Panc1 (cell line): Measurements from ENCODE around the gene PLRG1.

ENCODE experiments used
- POLR2AphosphoS5 ChIP-seq: IDR thresholded peaks from 2 replicates; pipeline ENCODE4 v1.6.1; 2012; ENCODE audit warnings: mild to moderate bottlenecking, low read depth, low read length, moderate library complexity
- TF ChIP-seq, protein P1 (sequence below): fragments of 450-650 bp; IDR thresholded peaks from 2 replicates; pipeline ENCODE4 v1.5.1; 2017; ENCODE audit warnings: mild to moderate bottlenecking
- TF ChIP-seq, protein P2 (sequence below), 2 experiments: IDR thresholded peaks; 2 replicates each; pipeline ENCODE4 v1.6.1; 2011 to 2012; ENCODE audit warnings: low read depth in 2 of 2, control low read depth in 1 of 2, low read length in 1 of 2, mild to moderate bottlenecking in 1 of 2, moderate library complexity in 1 of 2; ENCODE audit not compliant: insufficient read depth in 1 of 2

DNA sequence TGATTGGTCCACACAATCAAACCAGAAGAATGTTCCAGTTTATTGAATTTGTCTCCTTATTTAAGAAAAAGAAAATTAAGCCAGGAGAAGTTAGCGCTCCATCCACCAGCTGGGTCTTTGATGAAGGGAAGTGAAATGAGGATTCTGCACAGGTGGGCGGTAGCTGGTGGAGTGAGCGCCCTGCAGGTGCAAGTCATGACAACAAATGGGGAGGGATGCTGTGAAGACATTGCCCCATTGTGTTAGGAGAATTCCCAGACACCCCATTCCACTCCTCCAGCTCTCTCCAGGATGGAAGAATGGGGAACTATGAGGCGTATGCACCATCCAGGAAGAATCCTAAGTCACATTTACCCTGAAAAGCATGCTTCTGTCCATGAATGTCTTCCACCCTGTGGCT, 22.9 kb downstream of the PLRG1 start:
- TF ChIP-seq, protein P1, sequence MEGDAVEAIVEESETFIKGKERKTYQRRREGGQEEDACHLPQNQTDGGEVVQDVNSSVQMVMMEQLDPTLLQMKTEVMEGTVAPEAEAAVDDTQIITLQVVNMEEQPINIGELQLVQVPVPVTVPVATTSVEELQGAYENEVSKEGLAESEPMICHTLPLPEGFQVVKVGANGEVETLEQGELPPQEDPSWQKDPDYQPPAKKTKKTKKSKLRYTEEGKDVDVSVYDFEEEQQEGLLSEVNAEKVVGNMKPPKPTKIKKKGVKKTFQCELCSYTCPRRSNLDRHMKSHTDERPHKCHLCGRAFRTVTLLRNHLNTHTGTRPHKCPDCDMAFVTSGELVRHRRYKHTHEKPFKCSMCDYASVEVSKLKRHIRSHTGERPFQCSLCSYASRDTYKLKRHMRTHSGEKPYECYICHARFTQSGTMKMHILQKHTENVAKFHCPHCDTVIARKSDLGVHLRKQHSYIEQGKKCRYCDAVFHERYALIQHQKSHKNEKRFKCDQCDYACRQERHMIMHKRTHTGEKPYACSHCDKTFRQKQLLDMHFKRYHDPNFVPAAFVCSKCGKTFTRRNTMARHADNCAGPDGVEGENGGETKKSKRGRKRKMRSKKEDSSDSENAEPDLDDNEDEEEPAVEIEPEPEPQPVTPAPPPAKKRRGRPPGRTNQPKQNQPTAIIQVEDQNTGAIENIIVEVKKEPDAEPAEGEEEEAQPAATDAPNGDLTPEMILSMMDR, result no peak
- no peak for TF ChIP-seq POLR2AphosphoS5
- TF ChIP-seq, protein P2, sequence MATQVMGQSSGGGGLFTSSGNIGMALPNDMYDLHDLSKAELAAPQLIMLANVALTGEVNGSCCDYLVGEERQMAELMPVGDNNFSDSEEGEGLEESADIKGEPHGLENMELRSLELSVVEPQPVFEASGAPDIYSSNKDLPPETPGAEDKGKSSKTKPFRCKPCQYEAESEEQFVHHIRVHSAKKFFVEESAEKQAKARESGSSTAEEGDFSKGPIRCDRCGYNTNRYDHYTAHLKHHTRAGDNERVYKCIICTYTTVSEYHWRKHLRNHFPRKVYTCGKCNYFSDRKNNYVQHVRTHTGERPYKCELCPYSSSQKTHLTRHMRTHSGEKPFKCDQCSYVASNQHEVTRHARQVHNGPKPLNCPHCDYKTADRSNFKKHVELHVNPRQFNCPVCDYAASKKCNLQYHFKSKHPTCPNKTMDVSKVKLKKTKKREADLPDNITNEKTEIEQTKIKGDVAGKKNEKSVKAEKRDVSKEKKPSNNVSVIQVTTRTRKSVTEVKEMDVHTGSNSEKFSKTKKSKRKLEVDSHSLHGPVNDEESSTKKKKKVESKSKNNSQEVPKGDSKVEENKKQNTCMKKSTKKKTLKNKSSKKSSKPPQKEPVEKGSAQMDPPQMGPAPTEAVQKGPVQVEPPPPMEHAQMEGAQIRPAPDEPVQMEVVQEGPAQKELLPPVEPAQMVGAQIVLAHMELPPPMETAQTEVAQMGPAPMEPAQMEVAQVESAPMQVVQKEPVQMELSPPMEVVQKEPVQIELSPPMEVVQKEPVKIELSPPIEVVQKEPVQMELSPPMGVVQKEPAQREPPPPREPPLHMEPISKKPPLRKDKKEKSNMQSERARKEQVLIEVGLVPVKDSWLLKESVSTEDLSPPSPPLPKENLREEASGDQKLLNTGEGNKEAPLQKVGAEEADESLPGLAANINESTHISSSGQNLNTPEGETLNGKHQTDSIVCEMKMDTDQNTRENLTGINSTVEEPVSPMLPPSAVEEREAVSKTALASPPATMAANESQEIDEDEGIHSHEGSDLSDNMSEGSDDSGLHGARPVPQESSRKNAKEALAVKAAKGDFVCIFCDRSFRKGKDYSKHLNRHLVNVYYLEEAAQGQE (IDR thresholded peaks at IDR 0.05; ENCODE audit: insufficient read depth in 1 of 2, low read depth in 2 of 2, low read length in 1 of 2), result no peak
